Measurements from ENCODE around the gene ASPM.

DNA sequence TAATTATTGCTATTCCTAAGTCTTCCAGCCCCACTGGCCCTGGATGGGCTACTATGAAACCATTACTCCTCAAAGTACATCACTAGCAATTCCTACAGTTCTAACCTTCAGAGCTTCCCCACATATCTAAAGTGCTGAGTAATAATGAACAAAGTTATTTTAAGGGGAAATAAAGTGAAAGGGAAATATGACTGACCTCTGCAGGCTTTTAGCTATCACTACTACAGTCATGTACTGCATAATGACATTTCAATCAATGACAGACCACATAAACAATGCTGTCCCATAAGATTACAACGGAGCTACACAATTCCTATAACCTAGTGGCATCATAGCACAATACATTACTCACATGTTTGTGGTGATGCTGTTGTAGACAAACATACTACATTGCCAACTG is 32.5 kb upstream of the ASPM start:
- no peak for TF ChIP-seq POLR2AphosphoS5 (IDR thresholded peaks at IDR 0.05)
- TF ChIP-seq, protein P1, sequence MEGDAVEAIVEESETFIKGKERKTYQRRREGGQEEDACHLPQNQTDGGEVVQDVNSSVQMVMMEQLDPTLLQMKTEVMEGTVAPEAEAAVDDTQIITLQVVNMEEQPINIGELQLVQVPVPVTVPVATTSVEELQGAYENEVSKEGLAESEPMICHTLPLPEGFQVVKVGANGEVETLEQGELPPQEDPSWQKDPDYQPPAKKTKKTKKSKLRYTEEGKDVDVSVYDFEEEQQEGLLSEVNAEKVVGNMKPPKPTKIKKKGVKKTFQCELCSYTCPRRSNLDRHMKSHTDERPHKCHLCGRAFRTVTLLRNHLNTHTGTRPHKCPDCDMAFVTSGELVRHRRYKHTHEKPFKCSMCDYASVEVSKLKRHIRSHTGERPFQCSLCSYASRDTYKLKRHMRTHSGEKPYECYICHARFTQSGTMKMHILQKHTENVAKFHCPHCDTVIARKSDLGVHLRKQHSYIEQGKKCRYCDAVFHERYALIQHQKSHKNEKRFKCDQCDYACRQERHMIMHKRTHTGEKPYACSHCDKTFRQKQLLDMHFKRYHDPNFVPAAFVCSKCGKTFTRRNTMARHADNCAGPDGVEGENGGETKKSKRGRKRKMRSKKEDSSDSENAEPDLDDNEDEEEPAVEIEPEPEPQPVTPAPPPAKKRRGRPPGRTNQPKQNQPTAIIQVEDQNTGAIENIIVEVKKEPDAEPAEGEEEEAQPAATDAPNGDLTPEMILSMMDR (IDR thresholded peaks at IDR 0.05): no peak
- TF ChIP-seq POLR2A (IDR thresholded peaks at IDR 0.05): no peak
